ENCODE data around the gene CISD3.

Gene CISD3

DNA sequence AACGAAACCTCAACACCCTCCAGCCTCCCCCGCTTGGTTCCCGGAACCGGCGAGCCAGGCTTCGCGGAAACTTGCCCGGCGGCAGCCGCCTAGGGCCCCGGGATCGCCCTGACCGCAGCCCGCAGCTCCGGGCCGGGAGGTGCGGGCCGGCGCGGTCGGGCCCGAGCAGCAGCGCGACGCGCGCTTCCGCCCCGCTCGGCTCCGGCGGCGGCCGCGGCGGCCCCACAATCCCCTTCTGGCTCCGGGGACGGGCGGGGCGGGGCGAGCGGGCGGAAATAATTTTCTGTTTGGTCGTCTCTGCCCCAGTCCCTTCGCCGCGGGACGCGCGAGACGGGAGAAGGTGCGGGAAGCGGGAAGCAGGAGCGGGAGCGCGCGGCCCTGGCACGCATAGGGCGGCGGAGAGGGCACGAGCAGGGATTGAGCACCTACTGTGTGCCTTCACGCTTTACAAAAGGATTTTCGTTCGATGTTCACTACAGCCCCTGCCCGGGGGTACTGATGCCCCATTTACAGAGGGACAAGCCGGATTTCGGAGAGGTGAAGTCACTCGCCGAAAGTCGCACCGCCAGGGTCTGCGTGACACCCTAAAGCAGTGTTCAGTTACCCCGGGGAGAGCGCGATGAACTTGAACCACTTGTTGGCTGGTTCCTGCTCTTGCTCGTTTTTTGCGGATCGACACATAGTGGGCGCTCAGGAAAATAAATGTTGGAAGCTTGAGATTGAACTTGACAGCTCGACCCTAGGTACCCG, 27.8 kb upstream of the CISD3 start (continued):
- TF ChIP-seq PRDM6 (tag by site-specific recombination; IDR thresholded peaks at IDR 0.05) (no peak), ZNF248 (tag by site-specific recombination; IDR thresholded peaks at IDR 0.05) (no peak), ZNF701 (tag by site-specific recombination; IDR thresholded peaks at IDR 0.05) (no peak), ZNF473 (tag by site-specific recombination; IDR thresholded peaks at IDR 0.05) (no peak), GLI2 (tag by site-specific recombination; IDR thresholded peaks at IDR 0.05; ENCODE audit: borderline replicate concordance, low read depth) (no peak), ZNF391 (tag by site-specific recombination; IDR thresholded peaks at IDR 0.05; ENCODE audit: borderline replicate concordance, low read depth) (peak; percentile 93; the same call in 1 of the 2 replicates), ZNF37A (tag by site-specific recombination; IDR thresholded peaks at IDR 0.05) (no peak), TCF7L2 (IDR thresholded peaks at IDR 0.05; ENCODE audit: borderline replicate concordance, low read depth, low read length) (peak; percentile 20; the same call in 1 of the 2 replicates), ZNF169 (tag by site-specific recombination; IDR thresholded peaks at IDR 0.05) (no peak), ZNF311 (tag by site-specific recombination; IDR thresholded peaks at IDR 0.05; ENCODE audit: borderline replicate concordance) (no peak), ZBTB20 (tag by site-specific recombination; IDR thresholded peaks at IDR 0.05) (peak; percentile 93), ZNF211 (tag by site-specific recombination; IDR thresholded peaks at IDR 0.05; ENCODE audit: low read depth) (no peak), BCL6B (tag by site-specific recombination; IDR thresholded peaks at IDR 0.05) (no peak), KLF8 (tag by site-specific recombination; IDR thresholded peaks at IDR 0.05) (peak; percentile 71), ZEB2 (tag by site-specific recombination; IDR thresholded peaks at IDR 0.05) (peak; percentile 86), TRIM28 (IDR thresholded peaks at IDR 0.05; ENCODE audit: borderline replicate concordance, low read length) (no peak), ZNF513 (tag by site-specific recombination; IDR thresholded peaks at IDR 0.05) (no peak), ZNF488 (tag by site-specific recombination; IDR thresholded peaks at IDR 0.05) (no peak), ZNF433 (tag by site-specific recombination; IDR thresholded peaks at IDR 0.05; ENCODE audit: low read depth) (no peak), ZNF530 (tag by site-specific recombination; IDR thresholded peaks at IDR 0.05; ENCODE audit: low read depth) (no peak), ZNF792 (tag by site-specific recombination; IDR thresholded peaks at IDR 0.05) (peak; percentile 99), ZFP37 (tag by site-specific recombination; IDR thresholded peaks at IDR 0.05) (peak; percentile 73), ZNF791 (tag by site-specific recombination; IDR thresholded peaks at IDR 0.05) (no peak), FEZF1 (tag by site-specific recombination; IDR thresholded peaks at IDR 0.05) (peak; percentile 20; the same call in 1 of the 2 replicates)
- TF ChIP-seq, protein P1, sequence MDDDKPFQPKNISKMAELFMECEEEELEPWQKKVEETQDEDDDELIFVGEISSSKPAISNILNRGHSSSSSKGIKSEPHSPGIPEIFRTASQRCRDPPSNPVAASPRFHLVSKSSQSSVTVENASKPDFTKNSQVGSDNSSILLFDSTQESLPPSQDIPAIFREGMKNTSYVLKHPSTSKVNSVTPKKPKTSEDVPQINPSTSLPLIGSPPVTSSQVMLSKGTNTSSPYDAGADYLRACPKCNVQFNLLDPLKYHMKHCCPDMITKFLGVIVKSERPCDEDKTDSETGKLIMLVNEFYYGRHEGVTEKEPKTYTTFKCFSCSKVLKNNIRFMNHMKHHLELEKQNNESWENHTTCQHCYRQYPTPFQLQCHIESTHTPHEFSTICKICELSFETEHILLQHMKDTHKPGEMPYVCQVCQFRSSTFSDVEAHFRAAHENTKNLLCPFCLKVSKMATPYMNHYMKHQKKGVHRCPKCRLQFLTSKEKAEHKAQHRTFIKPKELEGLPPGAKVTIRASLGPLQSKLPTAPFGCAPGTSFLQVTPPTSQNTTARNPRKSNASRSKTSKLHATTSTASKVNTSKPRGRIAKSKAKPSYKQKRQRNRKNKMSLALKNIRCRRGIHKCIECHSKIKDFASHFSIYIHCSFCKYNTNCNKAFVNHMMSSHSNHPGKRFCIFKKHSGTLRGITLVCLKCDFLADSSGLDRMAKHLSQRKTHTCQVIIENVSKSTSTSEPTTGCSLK (tag by site-specific recombination; IDR thresholded peaks at IDR 0.05) = no peak
- TF ChIP-seq, protein P2, sequence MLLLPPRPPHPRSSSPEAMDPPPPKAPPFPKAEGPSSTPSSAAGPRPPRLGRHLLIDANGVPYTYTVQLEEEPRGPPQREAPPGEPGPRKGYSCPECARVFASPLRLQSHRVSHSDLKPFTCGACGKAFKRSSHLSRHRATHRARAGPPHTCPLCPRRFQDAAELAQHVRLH (tag by site-specific recombination; IDR thresholded peaks at IDR 0.05) = peak; percentile 68
- TF ChIP-seq, protein P3, sequence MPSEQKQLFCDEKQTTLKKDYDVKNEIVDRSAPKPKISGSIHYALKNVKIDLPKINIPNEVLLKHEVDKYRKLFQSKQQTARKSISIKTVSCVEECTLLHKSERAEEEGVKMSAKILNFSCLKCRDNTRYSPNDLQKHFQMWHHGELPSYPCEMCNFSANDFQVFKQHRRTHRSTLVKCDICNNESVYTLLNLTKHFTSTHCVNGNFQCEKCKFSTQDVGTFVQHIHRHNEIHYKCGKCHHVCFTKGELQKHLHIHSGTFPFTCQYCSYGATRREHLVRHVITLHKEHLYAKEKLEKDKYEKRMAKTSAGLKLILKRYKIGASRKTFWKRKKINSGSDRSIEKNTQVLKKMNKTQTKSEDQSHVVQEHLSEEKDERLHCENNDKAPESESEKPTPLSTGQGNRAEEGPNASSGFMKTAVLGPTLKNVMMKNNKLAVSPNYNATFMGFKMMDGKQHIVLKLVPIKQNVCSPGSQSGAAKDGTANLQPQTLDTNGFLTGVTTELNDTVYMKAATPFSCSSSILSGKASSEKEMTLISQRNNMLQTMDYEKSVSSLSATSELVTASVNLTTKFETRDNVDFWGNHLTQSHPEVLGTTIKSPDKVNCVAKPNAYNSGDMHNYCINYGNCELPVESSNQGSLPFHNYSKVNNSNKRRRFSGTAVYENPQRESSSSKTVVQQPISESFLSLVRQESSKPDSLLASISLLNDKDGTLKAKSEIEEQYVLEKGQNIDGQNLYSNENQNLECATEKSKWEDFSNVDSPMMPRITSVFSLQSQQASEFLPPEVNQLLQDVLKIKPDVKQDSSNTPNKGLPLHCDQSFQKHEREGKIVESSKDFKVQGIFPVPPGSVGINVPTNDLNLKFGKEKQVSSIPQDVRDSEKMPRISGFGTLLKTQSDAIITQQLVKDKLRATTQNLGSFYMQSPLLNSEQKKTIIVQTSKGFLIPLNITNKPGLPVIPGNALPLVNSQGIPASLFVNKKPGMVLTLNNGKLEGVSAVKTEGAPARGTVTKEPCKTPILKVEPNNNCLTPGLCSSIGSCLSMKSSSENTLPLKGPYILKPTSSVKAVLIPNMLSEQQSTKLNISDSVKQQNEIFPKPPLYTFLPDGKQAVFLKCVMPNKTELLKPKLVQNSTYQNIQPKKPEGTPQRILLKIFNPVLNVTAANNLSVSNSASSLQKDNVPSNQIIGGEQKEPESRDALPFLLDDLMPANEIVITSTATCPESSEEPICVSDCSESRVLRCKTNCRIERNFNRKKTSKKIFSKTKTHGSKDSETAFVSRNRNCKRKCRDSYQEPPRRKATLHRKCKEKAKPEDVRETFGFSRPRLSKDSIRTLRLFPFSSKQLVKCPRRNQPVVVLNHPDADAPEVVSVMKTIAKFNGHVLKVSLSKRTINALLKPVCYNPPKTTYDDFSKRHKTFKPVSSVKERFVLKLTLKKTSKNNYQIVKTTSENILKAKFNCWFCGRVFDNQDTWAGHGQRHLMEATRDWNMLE (tag by site-specific recombination; conservative IDR thresholded peaks at IDR 0.05; ENCODE audit: low read depth) = no peak

Measured in HEK293 (cell line).